Kidney epithelial cell (primary cell): ENCODE data around the gene CAPSL. TPM values are rescaled to one million over a fixed set of nuclear protein-coding genes. Genes with fewer than 3 reads are reported as not detected.

Experiments
- DNase-seq: peaks from one replicate; pipeline ENCODE4 v3.0.0-alpha.2; 2010; ENCODE audit warnings: low read depth
- H3K27me3 ChIP-seq: 2 replicates; pipeline ENCODE4 v1.6.0; 2011; ENCODE audit warnings: low read length; ENCODE audit not compliant: control insufficient read depth, insufficient read depth
- H3K36me3 ChIP-seq: 2 replicates; pipeline ENCODE4 v1.5.1; 2011; ENCODE audit warnings: low read length; ENCODE audit not compliant: control insufficient read depth, insufficient read depth
- H3K4me3 ChIP-seq: 2 replicates; pipeline ENCODE4 v1.5.1; 2011; ENCODE audit warnings: low read depth, mild to moderate bottlenecking, control low read depth, low read length
- total RNA-seq: library from RNA; depleted of rRNA; stranded (reverse); fragments of >200 nt; gene quantifications from 2 replicates; pipeline ENCODE4 v1.2.3, GENCODE V29; 2015
- TF ChIP-seq, protein P1 (sequence below): IDR thresholded peaks from 2 replicates; pipeline ENCODE4 v1.5.1; 2011; ENCODE audit warnings: mild to moderate bottlenecking, moderate library complexity, low read length, control low read depth, inconsistent platforms; ENCODE audit not compliant: insufficient read depth, poor library complexity, severe bottlenecking

The CAPSL gene
- total RNA-seq, 1 donor from 2014 or later: not detected

- no peaks in the 10 kb centered on the region for H3K36me3 ChIP-seq
- TF ChIP-seq, protein P1, sequence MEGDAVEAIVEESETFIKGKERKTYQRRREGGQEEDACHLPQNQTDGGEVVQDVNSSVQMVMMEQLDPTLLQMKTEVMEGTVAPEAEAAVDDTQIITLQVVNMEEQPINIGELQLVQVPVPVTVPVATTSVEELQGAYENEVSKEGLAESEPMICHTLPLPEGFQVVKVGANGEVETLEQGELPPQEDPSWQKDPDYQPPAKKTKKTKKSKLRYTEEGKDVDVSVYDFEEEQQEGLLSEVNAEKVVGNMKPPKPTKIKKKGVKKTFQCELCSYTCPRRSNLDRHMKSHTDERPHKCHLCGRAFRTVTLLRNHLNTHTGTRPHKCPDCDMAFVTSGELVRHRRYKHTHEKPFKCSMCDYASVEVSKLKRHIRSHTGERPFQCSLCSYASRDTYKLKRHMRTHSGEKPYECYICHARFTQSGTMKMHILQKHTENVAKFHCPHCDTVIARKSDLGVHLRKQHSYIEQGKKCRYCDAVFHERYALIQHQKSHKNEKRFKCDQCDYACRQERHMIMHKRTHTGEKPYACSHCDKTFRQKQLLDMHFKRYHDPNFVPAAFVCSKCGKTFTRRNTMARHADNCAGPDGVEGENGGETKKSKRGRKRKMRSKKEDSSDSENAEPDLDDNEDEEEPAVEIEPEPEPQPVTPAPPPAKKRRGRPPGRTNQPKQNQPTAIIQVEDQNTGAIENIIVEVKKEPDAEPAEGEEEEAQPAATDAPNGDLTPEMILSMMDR: no peak
- no peak overlapping the region for H3K4me3 ChIP-seq
- H3K27me3 ChIP-seq: no peaks in the 10 kb centered on the region
- DNase-seq: no peak
Observed at GRCh38 chr5:35903631-35904203, 34.7 kb downstream of the CAPSL start.

- TF ChIP-seq, protein P1: no peak
- H3K4me3 ChIP-seq: no peak overlapping the region
- H3K27me3 ChIP-seq: no peaks in the 10 kb centered on the region
- no peaks in the 10 kb centered on the region for H3K36me3 ChIP-seq
- DNase-seq: no peak
Observed at GRCh38 chr5:35902046-35902672, 36.3 kb downstream of the CAPSL start.

GRCh38 chr5:35900972-35901695, 37.3 kb downstream of the CAPSL start:
- Histone ChIP-seq H3K4me3 (no peak overlapping the region), H3K36me3 (no peaks in the 10 kb centered on the region), H3K27me3 (no peaks in the 10 kb centered on the region)
- TF ChIP-seq, protein P1: no peak
- no peak for DNase-seq

DNA sequence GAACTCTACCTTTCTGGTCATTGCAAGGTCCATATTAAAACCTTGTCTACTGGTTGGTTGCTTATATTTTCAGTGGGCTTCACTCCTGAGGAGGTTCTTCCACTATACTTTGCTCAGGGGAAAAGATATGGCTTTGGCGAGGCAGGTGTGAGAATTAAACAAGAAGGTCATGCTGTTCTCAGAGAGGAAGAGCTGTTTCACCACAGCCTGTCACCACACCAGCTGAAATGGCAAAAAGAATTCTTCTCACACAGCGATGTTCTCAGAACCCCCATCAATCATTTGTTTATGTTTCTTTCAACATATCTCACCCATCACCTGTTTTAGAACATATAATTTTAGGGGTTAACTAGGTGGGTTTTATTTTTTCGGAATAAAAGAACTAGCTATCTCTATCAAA, 38.6 kb downstream of the CAPSL start:
- TF ChIP-seq, protein P1: no peak
- Histone ChIP-seq H3K4me3 (no peak overlapping the region), H3K27me3 (no peaks in the 10 kb centered on the region), H3K36me3 (no peaks in the 10 kb centered on the region)
- DNase-seq: no peak

GRCh38 chr5:35898952-35899660, 39.3 kb downstream of the CAPSL start:
- DNase-seq: no peak
- Histone ChIP-seq H3K27me3 (no peaks in the 10 kb centered on the region), H3K4me3 (no peak overlapping the region), H3K36me3 (no peaks in the 10 kb centered on the region)
- TF ChIP-seq, protein P1: no peak
